ENCODE data around the gene KLRF2. TPM values are rescaled to one million over a fixed set of nuclear protein-coding genes. Genes with fewer than 3 reads are reported as not detected.
"Not testable (repeated sequence)": the region's sequence is repeated elsewhere in the genome, so short reads cannot be mapped to it uniquely, and the experiment has no call there.

The KLRF2 gene
- total RNA-seq, 4 donors from 2014 or later = not detected

DNA sequence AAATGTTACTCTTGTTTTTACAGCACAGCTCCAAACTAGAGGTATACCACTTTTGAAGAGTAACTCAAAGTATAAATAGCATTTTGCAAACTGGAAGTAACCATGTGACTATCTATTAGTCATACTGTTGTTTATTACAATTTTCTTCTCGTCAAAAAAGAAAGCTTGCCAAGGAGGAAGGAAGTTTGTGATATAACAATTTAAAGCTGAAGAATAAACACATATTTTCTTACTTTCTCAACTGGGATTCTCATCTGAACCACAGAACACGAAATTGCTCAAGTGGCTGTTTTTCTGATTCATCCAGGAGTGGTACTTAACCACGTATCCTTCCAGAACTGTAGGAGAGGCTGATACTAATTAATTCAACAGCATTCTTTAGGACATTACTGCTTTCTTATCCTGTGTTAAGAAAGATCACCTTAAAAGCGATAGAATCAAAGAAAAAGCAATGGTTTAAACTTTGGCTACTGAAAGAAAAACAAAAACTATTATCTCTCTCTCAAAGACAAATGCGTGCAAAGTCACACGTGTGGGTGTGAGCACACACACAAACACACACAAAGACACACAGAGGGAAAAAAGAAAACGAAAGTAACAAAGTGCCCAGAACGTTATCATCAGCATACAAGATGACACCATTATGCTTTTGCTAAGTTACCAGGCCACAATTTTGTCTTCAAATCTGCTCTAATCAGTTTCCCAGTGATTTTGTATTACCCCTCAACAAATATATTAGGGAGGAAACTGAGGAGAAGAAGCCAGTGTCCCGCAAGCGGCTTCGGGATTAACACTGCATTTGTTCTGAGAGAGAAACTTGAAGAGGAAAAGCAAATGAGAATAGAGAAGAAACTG lies 11.8 kb upstream of the KLRF2 start, which contains the start of gene CLEC2B:
Gene CLEC2B, minus strand, starts transcription at position 48 of the 855 bp plus-strand sequence.
- intact Hi-C loops (cut with DNase I) = no loop called here
- Histone ChIP-seq H3K9me3 (no peaks in the 10 kb centered on the region), H3K27ac (replicated peaks in 1 of 4) (peak within 1 kb of the TSS; percentile 67 to 79 (median 74)), H3K36me3 (no peaks in the 10 kb centered on the region), H3K4me3 (peak within 1 kb of the TSS; percentile 42 to 57 (median 52)), H3K4me1 (no peaks in the 10 kb centered on the region), H3K27me3 (no peaks in the 10 kb centered on the region)
- no peak for TF ChIP-seq POLR2A (IDR thresholded peaks at IDR 0.05; ENCODE audit: low read depth)
- peak in 1 of 2 donors; percentile 50 for TF ChIP-seq POLR2AphosphoS5 (IDR thresholded peaks at IDR 0.05)
- 24% methylated on average over 11 of the region's 11 CpGs for WGBS
- no peak for DNase-seq (ENCODE audit: extremely low spot score)

DNA sequence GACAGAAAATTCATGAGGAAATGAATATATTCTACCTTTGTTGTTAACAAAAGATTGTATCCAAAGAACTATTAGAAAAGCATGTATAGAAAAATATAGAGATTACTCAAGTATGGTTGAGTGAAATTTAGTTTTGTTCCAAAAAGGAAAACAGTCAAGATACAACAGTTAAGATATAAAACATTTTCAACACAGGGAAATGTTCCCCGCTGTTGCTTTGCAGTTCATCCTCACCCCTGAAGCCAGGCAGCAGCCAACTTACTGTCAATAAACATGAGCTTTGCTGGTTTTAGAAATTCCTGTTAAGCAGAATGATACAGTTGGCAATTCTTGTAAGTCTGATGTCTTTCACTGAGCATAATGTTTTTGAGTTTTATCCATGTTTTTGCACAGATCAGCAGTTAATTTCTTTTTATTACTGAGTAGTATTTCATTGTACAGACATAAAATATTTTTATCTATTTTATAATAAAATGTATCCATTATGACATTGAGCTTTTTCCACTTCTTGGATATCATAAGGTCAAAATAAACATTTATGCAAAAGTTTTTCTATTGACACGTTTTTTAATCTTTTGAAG lies 10.9 kb upstream of the KLRF2 start:
- H3K36me3 ChIP-seq = no peaks in the 10 kb centered on the region
- no peak for DNase-seq (ENCODE audit: extremely low spot score)
- no peaks in the 10 kb centered on the region for H3K4me1 ChIP-seq
- no peaks in the 10 kb centered on the region for H3K9me3 ChIP-seq
- intact Hi-C loops (cut with DNase I) = no loop called here
- H3K27me3 ChIP-seq = no peaks in the 10 kb centered on the region
- H3K27ac ChIP-seq (replicated peaks in 1 of 4) = peak overlapping the region; percentile 67 to 79 (median 74)
- TF ChIP-seq POLR2A (IDR thresholded peaks at IDR 0.05; ENCODE audit: low read depth) (no peak), POLR2AphosphoS5 (IDR thresholded peaks at IDR 0.05) (no peak), EP300 (IDR thresholded peaks at IDR 0.05) (no peak)
- TF ChIP-seq, protein P1, sequence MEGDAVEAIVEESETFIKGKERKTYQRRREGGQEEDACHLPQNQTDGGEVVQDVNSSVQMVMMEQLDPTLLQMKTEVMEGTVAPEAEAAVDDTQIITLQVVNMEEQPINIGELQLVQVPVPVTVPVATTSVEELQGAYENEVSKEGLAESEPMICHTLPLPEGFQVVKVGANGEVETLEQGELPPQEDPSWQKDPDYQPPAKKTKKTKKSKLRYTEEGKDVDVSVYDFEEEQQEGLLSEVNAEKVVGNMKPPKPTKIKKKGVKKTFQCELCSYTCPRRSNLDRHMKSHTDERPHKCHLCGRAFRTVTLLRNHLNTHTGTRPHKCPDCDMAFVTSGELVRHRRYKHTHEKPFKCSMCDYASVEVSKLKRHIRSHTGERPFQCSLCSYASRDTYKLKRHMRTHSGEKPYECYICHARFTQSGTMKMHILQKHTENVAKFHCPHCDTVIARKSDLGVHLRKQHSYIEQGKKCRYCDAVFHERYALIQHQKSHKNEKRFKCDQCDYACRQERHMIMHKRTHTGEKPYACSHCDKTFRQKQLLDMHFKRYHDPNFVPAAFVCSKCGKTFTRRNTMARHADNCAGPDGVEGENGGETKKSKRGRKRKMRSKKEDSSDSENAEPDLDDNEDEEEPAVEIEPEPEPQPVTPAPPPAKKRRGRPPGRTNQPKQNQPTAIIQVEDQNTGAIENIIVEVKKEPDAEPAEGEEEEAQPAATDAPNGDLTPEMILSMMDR (IDR thresholded peaks at IDR 0.05) = no peak
- 45% methylated on average over 2 of the region's 2 CpGs for WGBS
- peak overlapping the region; percentile 42 to 57 (median 52) for H3K4me3 ChIP-seq

DNA sequence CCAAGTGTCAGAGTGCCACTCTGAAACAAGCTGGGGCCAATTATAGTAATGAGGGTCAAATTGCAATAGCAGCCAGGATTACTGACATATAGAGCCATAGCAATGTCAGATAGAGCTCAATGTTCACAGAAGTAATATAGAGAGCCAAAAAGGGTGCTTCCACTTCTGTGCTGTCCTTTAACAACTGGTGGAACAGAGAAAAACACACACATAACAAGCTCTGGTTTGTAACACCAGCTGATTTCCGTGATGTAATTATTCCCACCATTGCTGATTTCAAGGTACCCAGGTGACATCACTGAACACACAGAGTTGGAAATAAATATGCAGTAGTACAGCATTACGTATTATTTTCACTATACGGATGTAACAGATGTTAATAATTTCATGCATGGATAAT lies 9.1 kb upstream of the KLRF2 start:
- intact Hi-C loops (cut with DNase I) = no loop called here
- TF ChIP-seq, protein P1 (IDR thresholded peaks at IDR 0.05) = no peak
- TF ChIP-seq POLR2A (IDR thresholded peaks at IDR 0.05; ENCODE audit: low read depth) (no peak), POLR2AphosphoS5 (IDR thresholded peaks at IDR 0.05) (no peak), EP300 (IDR thresholded peaks at IDR 0.05) (no peak)
- Histone ChIP-seq H3K27ac (replicated peaks in 1 of 4) (no peak overlapping the region), H3K9me3 (no peaks in the 10 kb centered on the region), H3K27me3 (no peaks in the 10 kb centered on the region), H3K4me1 (no peaks in the 10 kb centered on the region), H3K4me3 (no peak overlapping the region), H3K36me3 (no peaks in the 10 kb centered on the region)
- WGBS = 77% methylated on average over 3 of the region's 3 CpGs
- DNase-seq (ENCODE audit: extremely low spot score) = no peak

DNA sequence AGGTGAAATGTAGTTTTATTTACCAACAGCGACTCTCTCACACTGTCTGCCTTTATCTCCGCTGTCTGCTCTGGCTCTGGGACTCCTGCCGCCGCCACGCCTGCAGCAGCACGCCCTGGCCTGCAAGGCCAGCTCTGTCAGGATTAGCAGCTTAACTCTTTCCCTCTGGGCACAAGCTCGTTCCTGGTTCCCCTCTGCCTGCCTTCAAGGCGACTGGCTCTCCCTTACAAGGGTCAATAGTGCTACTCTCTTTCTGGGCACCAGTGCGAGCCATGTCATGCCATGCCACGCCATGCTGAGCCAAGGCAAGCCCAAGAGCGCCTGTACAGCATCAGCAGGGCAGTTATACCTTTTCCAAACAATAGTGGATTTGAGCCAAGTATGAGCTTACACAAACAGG lies 8.5 kb upstream of the KLRF2 start:
- WGBS = 83% methylated on average over 7 of the region's 11 CpGs
- TF ChIP-seq, protein P1 (IDR thresholded peaks at IDR 0.05) = no peak
- no peak for TF ChIP-seq EP300 (IDR thresholded peaks at IDR 0.05)
- TF ChIP-seq POLR2A (IDR thresholded peaks at IDR 0.05; ENCODE audit: low read depth) = no peak
- TF ChIP-seq POLR2AphosphoS5 (IDR thresholded peaks at IDR 0.05) = no peak
- DNase-seq (ENCODE audit: extremely low spot score) = no peak
- Histone ChIP-seq H3K4me3 (no peak overlapping the region), H3K4me1 (no peaks in the 10 kb centered on the region), H3K9me3 (no peaks in the 10 kb centered on the region), H3K27me3 (no peaks in the 10 kb centered on the region), H3K36me3 (no peaks in the 10 kb centered on the region), H3K27ac (replicated peaks in 1 of 4) (no peak overlapping the region)
- intact Hi-C loops (cut with DNase I) = no loop called here

DNA sequence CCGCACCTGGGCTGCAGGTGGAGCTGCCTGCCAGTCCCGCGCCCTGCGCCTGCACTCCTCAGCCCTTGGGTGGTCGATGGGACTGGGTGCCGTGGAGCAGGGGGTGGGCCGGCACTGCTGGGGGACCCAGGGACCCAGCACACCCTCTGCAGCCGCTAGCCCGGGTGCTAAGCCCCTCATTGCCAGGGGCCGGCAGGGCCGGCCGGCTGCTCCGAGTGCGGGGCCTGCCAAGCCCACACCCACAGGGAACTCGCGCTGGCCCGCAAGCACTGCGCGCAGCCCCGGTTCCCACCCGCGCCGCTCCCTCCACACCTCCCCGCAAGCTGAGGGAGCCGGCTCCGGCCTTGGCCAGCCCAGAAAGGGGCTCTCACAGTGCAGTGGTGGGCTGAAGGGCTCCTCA lies 5.2 kb upstream of the KLRF2 start:
- H3K9me3 ChIP-seq; H3K27me3 ChIP-seq; H3K4me3 ChIP-seq; H3K4me1 ChIP-seq; intact Hi-C loops (cut with DNase I); H3K27ac ChIP-seq (replicated peaks in 1 of 4); H3K36me3 ChIP-seq; DNase-seq (ENCODE audit: extremely low spot score): not testable (repeated sequence)
- WGBS = 99% methylated on average over 14 of the region's 26 CpGs

All from esophagus muscularis mucosa (tissue), 4 donors.